Measurements from ENCODE around the gene TRIM26.

- TF ChIP-seq, protein P1, sequence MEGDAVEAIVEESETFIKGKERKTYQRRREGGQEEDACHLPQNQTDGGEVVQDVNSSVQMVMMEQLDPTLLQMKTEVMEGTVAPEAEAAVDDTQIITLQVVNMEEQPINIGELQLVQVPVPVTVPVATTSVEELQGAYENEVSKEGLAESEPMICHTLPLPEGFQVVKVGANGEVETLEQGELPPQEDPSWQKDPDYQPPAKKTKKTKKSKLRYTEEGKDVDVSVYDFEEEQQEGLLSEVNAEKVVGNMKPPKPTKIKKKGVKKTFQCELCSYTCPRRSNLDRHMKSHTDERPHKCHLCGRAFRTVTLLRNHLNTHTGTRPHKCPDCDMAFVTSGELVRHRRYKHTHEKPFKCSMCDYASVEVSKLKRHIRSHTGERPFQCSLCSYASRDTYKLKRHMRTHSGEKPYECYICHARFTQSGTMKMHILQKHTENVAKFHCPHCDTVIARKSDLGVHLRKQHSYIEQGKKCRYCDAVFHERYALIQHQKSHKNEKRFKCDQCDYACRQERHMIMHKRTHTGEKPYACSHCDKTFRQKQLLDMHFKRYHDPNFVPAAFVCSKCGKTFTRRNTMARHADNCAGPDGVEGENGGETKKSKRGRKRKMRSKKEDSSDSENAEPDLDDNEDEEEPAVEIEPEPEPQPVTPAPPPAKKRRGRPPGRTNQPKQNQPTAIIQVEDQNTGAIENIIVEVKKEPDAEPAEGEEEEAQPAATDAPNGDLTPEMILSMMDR (IDR thresholded peaks at IDR 0.05): no peak
- no peak for TF ChIP-seq POLR2AphosphoS5 (IDR thresholded peaks at IDR 0.05; ENCODE audit: low read depth, low read length)
Observed at GRCh38 chr6:30160785-30161531, 52.2 kb downstream of the TRIM26 start, which contains the start of gene TRIM10.

Data from SK-N-SH (cell line).